HG02588 (cell line): Measurements from ENCODE around the gene C1orf198.

Source experiments
- ATAC-seq: cut with Tn5 transposase; IDR thresholded peaks from one replicate; pipeline ENCODE4 v1.9.1; 2021; ENCODE audit warnings: mild to moderate bottlenecking, moderate library complexity; ENCODE audit not compliant: unreplicated experiment

Gene C1orf198

GRCh38 chr1:230892018-230892491 is 23.7 kb upstream of the C1orf198 start:
- ATAC-seq: peak; percentile 57

DNA sequence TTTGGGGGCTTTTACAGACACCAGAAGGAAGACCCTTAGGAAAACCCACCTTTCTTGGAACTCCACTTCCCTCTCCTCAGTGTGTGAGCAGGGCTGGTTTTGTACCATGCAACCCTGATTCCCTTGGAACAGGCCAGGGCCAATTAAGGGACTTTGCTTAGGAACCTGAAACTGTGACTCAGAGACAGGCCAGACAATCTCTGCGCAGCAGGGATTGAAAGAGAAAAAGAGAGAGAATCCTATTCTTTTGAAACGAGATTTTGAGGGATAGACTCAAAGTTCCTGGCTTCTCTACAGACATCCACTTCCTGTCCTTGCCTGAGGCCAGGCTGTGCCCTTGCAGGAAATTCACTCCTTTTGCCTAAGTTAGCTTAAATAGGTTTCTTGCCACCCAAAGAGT is 23.1 kb upstream of the C1orf198 start:
- no peak for ATAC-seq

GRCh38 chr1:230884646-230885045 is 16.3 kb upstream of the C1orf198 start:
- no peak for ATAC-seq

DNA sequence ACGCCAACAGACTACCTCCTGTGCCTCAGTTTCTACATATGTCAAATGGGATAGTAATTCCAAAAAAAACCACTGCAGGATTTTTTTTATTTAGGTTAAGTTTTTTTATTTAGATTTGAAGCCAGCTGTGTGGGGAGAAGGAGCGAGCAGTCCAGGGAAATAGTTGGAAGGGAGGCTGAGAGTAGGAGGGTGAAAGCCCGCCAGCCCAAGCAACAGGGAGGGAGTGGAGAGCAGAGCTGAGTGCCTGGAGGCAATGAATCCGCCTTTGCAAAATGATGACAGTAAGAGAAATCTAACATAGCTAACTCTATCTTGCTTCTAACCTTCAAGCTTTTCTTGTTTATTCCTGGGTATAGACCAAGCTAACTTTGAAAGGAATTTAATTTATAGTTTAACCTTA is 15.6 kb upstream of the C1orf198 start:
- ATAC-seq: no peak

DNA sequence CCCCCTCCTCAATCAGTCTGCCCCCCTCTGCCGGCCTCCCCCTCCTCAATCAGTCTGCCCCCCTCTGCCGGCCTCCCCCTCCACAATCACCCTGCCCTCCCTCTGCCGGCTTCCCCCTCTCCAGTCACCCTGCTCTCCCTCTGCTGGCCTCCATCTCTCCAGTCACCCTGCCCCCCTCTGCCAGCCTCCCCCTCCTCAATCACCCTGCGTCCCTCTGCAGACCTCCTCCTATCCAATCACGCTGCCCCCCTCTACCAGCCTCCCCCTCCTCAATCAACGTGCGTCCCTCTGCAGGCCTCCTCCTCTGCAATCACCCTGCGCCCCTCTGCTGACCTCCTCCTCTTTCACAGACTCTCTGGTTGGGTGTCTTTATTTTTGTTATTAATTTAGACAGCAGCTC is 11.5 kb upstream of the C1orf198 start:
- no peak for ATAC-seq

- no peak for ATAC-seq
These were observed 10.3 kb upstream of the C1orf198 start for GRCh38 chr1:230878591-230878990.

GRCh38 chr1:230877924-230878590 is 9.7 kb upstream of the C1orf198 start:
- no peak for ATAC-seq

- no peak for ATAC-seq
These were observed 9.0 kb upstream of the C1orf198 start for GRCh38 chr1:230877146-230877923.

GRCh38 chr1:230876660-230877059 is 8.3 kb upstream of the C1orf198 start:
- no peak for ATAC-seq

DNA sequence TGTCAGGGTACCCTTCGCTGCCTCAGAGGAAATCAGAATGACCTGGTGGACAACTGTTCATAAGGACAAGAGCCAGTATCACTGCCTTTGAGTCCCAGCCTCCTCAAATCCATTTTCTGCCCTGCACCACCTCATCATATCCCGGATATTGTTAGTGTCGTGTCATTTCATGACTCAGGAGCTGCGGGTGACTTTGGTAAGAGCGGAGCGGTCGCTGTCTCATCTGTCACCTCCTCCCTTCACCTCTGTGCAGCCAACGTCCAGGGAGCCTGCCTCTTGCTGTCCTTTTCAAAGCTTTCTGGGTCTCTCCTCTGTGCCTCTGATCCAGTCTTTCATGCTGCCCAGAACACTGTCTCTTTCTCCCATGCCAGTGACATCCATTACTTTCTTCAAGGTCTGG is 7.0 kb upstream of the C1orf198 start:
- ATAC-seq: no peak

DNA sequence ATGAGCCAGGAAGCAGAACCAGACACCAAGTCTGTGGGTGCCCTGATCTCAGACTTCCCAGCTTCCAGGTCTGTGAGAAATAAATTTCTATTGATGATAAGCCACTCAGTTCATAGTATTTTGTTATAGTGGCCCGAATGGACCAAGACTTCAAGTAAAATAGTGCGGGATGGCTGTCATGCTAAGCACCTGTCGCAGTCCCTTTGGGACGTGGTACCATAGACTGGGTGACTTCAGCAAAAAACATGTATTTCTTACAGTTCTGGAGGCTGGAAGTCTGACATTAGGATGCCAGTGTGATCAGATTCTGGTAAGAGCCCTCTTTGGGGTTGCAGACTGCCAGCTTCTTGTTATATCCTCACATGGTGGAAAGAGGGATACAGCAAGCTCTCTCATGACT is 2.6 kb upstream of the C1orf198 start:
- ATAC-seq: no peak

DNA sequence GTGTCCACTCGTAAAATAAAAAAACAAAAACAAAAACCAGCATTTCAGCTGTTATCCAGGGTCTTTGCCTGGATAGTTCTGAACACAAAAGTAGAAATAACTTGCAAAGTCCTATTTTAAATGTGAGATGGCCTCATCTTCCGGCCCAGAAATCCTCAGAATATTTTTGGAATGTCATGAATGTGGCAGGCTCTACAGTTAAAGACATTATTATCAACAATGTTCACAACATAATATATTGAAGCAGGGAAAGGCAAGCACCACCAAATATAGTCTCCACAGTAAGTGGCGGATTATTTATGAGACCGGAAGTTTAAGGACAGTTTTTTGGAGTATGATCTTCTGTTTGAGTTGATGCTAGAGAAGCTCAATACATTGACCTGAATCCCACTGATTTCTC is 1.2 kb upstream of the C1orf198 start:
- no peak for ATAC-seq

DNA sequence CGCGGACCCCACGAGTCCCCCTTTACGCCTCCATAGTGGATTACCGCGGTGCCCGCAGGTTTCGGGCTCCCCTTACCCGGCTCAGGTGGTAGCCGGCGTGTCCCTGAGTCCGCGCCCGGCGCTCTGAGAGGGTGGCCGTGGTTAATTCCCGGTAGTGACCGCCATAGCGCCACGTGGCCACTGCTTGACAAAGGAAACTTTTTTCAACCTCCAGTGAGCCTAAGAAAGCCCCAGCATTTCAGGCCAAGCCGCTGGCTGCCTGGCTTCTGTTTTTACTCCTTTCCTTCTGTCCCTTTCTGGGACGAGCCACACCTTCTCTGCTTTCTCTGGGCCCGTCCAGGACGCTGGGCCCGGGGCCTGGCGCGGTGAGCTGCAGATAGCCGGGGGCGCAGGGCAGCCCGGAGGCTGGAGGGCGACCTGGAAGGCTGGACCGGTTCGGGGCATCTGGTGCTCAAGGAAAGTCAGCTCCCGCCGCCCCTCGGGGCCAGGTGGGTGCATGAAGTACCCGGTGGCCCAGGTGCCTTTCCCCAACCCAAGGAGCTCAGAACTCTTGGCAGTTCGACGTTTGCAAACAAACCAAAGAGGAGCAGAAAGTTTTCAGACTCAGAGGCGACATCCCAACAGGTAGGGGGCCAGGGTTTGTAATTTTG is 540 bp upstream of the C1orf198 start:
- ATAC-seq: peak; percentile 44

DNA sequence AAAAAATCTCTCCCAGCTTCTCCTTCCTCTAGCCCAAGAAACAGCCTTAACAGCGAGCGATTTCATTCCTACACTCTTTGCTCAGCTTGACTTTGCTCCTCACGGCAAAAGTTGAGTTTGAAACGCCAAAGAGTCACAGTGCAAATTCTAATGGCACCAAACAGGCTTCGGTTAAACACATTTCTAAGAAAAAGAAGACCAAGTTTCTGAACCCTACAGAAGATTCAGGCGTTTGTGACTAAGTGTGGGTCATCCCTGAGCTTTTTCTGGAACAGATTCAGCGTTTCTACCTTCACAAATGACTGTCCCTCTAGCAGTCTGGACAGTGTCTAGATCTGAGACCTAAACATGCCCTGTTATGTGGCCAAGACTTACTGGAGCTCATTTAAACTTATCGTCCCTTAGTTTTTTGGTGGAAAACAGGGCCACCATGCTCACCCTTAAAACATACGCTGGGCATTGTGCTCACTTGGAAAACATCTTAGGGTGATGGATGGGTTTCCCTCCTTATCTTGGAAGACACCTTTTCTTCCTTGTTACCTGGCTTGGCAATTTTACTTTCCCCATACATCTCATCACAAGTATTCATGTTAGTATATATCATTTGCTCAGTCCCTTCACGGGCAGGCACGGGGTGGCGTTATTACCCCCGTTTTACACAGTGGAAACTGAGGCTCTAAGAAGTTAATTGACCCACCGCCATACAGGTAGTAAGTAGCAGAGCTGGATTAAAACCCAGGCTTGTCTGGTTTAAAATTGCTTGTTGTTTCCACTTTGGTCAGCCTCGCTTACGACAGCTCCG is 1.0 kb downstream of the C1orf198 start:
- ATAC-seq: no peak

GRCh38 chr1:230866171-230867070 is 1.9 kb downstream of the C1orf198 start:
- ATAC-seq: no peak

GRCh38 chr1:230865062-230865817 is 3.1 kb downstream of the C1orf198 start:
- ATAC-seq: no peak

DNA sequence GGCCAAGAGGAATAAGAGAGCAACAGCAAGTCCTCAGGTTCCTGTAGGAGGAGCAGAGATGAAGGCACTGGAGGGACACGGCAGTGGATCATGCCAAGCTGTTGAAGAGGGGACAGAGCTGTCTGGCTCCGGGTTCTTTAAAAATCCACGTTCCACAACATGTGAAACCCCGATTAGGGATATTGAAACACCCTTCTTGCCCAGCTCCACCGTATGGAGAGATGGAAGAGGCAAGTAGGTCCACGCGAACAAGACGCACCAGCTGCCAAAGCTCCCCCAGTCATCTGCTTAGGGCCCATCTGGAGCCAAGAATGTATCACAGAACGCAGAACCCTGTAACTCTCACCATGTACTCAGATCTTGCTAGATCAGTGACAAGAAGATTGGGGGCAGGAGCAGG is 3.9 kb downstream of the C1orf198 start:
- ATAC-seq: no peak

GRCh38 chr1:230863449-230863848 is 4.9 kb downstream of the C1orf198 start:
- ATAC-seq: no peak

GRCh38 chr1:230861970-230862595 is 6.2 kb downstream of the C1orf198 start:
- ATAC-seq: no peak
